Parathyroid adenoma (tissue), 2 donors: ENCODE results near the gene TMEM132C.

ENCODE experiments used
- H2AFZ ChIP-seq: fragments of 300-600 bp; sonication (generic); one replicate; pipeline ENCODE4 v1.7.0; 2017; ENCODE audit warnings: antibody characterized with exemption, mild to moderate bottlenecking
- H3K27ac ChIP-seq: fragments of 300-600 bp; sonication (generic); one replicate; pipeline ENCODE4 v1.7.0; 2017
- H3K27me3 ChIP-seq: fragments of 300-600 bp; sonication (generic); one replicate; pipeline ENCODE4 v1.7.0; 2017; ENCODE audit warnings: low read length; ENCODE audit not compliant: control insufficient read depth, insufficient read depth
- H3K36me3 ChIP-seq: fragments of 300-600 bp; sonication (generic); one replicate; pipeline ENCODE4 v1.7.0; 2017; ENCODE audit warnings: low read length; ENCODE audit not compliant: control insufficient read depth, insufficient read depth
- H3K4me1 ChIP-seq: fragments of 300-600 bp; sonication (generic); one replicate; pipeline ENCODE4 v1.7.0; 2017; ENCODE audit warnings: control low read depth
- H3K4me2 ChIP-seq: fragments of 300-600 bp; sonication (generic); one replicate; pipeline ENCODE4 v1.7.0; 2017; ENCODE audit warnings: low read length
- H3K4me3 ChIP-seq: fragments of 300-600 bp; sonication (generic); one replicate; pipeline ENCODE4 v1.7.0; 2017; ENCODE audit warnings: low read depth, low read length
- H3K79me2 ChIP-seq: fragments of 300-600 bp; sonication (generic); one replicate; pipeline ENCODE4 v1.7.0; 2017; ENCODE audit warnings: control low read depth
- H3K9ac ChIP-seq: fragments of 300-600 bp; sonication (generic); one replicate; pipeline ENCODE4 v1.7.0; 2017; ENCODE audit warnings: mild to moderate bottlenecking
- H3K9me3 ChIP-seq: fragments of 300-600 bp; sonication (generic); one replicate; pipeline ENCODE4 v1.7.0; 2017; ENCODE audit warnings: low read length; ENCODE audit not compliant: control insufficient read depth
- CTCF ChIP-seq: fragments of 300-600 bp; sonication (generic); IDR thresholded peaks from one replicate; pipeline ENCODE4 v1.7.0; 2017; ENCODE audit warnings: antibody characterized with exemption, mild to moderate bottlenecking
- donor health status: primary hyperparathyroidism.

TMEM132C gene

GRCh38 chr12:128745772-128746689 lies 479.1 kb downstream of the TMEM132C start:
- Histone ChIP-seq H3K27me3 (peaks cover 3% of the 10 kb centered on the region), H3K9ac (no peak overlapping the region), H3K27ac (no peak overlapping the region), H3K4me3 (no peak overlapping the region), H3K36me3 (no peaks in the 10 kb centered on the region), H3K79me2 (no peaks in the 10 kb centered on the region), H2AFZ (no peak overlapping the region), H3K4me1 (no peaks in the 10 kb centered on the region), H3K9me3 (no peaks in the 10 kb centered on the region), H3K4me2 (no peak overlapping the region)
- TF ChIP-seq CTCF = no peak

- no peak for TF ChIP-seq CTCF
- no peak overlapping the region for H3K4me3 ChIP-seq
- H3K4me2 ChIP-seq = no peak overlapping the region
- no peak overlapping the region for H3K27ac ChIP-seq
- no peaks in the 10 kb centered on the region for H3K36me3 ChIP-seq
- H3K27me3 ChIP-seq = peaks cover 3% of the 10 kb centered on the region
- no peak overlapping the region for H3K9ac ChIP-seq
- no peaks in the 10 kb centered on the region for H3K9me3 ChIP-seq
- H3K4me1 ChIP-seq = no peaks in the 10 kb centered on the region
- H2AFZ ChIP-seq = no peak overlapping the region
- no peaks in the 10 kb centered on the region for H3K79me2 ChIP-seq
These were observed 480.5 kb downstream of the TMEM132C start for GRCh38 chr12:128747441-128747840.

GRCh38 chr12:128752386-128752785 lies 485.4 kb downstream of the TMEM132C start:
- Histone ChIP-seq H2AFZ (no peak overlapping the region), H3K79me2 (no peaks in the 10 kb centered on the region), H3K4me1 (no peaks in the 10 kb centered on the region), H3K27ac (no peak overlapping the region), H3K36me3 (no peaks in the 10 kb centered on the region), H3K9me3 (no peaks in the 10 kb centered on the region), H3K4me2 (no peak overlapping the region), H3K9ac (no peak overlapping the region), H3K27me3 (no peaks in the 10 kb centered on the region), H3K4me3 (no peak overlapping the region)
- no peak for TF ChIP-seq CTCF

GRCh38 chr12:128753438-128753837 lies 486.5 kb downstream of the TMEM132C start:
- Histone ChIP-seq H3K4me2 (no peak overlapping the region), H3K9ac (no peak overlapping the region), H3K4me3 (no peak overlapping the region), H3K36me3 (no peaks in the 10 kb centered on the region), H3K27ac (no peak overlapping the region), H3K4me1 (no peaks in the 10 kb centered on the region), H3K79me2 (no peaks in the 10 kb centered on the region), H2AFZ (no peak overlapping the region), H3K27me3 (no peaks in the 10 kb centered on the region), H3K9me3 (no peaks in the 10 kb centered on the region)
- no peak for TF ChIP-seq CTCF

- H3K9me3 ChIP-seq = no peaks in the 10 kb centered on the region
- no peak overlapping the region for H3K4me3 ChIP-seq
- H3K4me2 ChIP-seq = no peak overlapping the region
- H3K27me3 ChIP-seq = no peaks in the 10 kb centered on the region
- no peak overlapping the region for H3K9ac ChIP-seq
- H2AFZ ChIP-seq = no peak overlapping the region
- no peak overlapping the region for H3K27ac ChIP-seq
- no peaks in the 10 kb centered on the region for H3K36me3 ChIP-seq
- TF ChIP-seq CTCF = no peak
- H3K79me2 ChIP-seq = no peaks in the 10 kb centered on the region
- H3K4me1 ChIP-seq = no peaks in the 10 kb centered on the region
These were observed 487.3 kb downstream of the TMEM132C start for GRCh38 chr12:128754275-128754674.
